Neutrophil (primary cell): Measurements from ENCODE around the gene ABCG1.

ENCODE experiments used
- H3K27ac ChIP-seq: fragments of 200-600 bp; sonication (generic); 2 replicates; pipeline ENCODE4 v1.5.1; 2016; ENCODE audit warnings: mild to moderate bottlenecking, moderate library complexity
- H3K27me3 ChIP-seq: fragments of 200-600 bp; sonication (generic); 2 replicates; pipeline ENCODE4 v1.6.0; 2016; ENCODE audit warnings: mild to moderate bottlenecking
- H3K36me3 ChIP-seq: fragments of 200-600 bp; sonication (generic); 2 replicates; pipeline ENCODE4 v1.5.1; 2017
- H3K4me1 ChIP-seq, 2 experiments: fragments of 200-600 bp in 1 of 2; sonication (generic) in 1 of 2; 1 replicate in 1 of 2; 2 replicates in 1 of 2; pipeline versions ENCODE4 v1.5.1 to v1.6.1; 2013 to 2016; ENCODE audit warnings: low read depth in 1 of 2, low read length in 1 of 2, mild to moderate bottlenecking in 1 of 2, moderate library complexity in 1 of 2; ENCODE audit not compliant: control insufficient read depth in 1 of 2, insufficient read depth in 1 of 2
- H3K4me3 ChIP-seq, 2 experiments: fragments of 200-600 bp in 1 of 2; sonication (generic) in 1 of 2; 1 replicate in 1 of 2; 2 replicates in 1 of 2; pipeline ENCODE4 v1.5.1; 2013 to 2016; ENCODE audit warnings: low read depth in 1 of 2, low read length in 1 of 2, mild to moderate bottlenecking in 1 of 2, moderate library complexity in 1 of 2
- H3K9me3 ChIP-seq: fragments of 200-600 bp; sonication (generic); 2 replicates; pipeline ENCODE4 v1.5.1; 2016
- TF ChIP-seq, protein P1 (sequence below): fragments of 200-600 bp; sonication (generic); IDR thresholded peaks from 2 replicates; pipeline ENCODE4 v1.5.1; 2016; ENCODE audit warnings: antibody characterized with exemption

The ABCG1 gene

DNA sequence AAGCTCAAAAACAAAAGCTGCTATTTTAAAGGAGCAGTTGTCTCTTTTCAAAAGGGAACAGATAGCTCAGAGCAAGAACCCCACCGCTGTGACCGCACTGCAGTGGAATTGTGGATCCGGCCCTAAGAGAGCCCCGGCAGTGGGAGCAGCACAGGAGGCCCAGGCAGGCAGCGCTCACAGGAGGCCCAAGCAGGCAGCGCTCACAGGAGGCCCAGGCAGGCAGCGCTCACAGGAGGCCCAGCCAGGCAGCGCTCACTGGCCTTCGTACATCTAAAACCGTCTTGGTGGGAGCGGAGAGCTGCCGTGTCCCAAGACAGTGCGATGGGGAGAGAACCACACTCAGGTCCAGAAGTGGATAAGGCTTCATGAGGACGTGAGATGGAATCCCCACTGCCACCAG, 92.2 kb downstream of the ABCG1 start:
- Histone ChIP-seq H3K27ac (peak overlapping the region; percentile 55), H3K36me3 (no peaks in the 10 kb centered on the region), H3K9me3 (no peaks in the 10 kb centered on the region), H3K4me1 (peaks cover 72 to 73% of the 10 kb centered on the region in 2 experiments), H3K4me3 (no peak overlapping the region), H3K27me3 (no peaks in the 10 kb centered on the region)
- TF ChIP-seq, protein P1, sequence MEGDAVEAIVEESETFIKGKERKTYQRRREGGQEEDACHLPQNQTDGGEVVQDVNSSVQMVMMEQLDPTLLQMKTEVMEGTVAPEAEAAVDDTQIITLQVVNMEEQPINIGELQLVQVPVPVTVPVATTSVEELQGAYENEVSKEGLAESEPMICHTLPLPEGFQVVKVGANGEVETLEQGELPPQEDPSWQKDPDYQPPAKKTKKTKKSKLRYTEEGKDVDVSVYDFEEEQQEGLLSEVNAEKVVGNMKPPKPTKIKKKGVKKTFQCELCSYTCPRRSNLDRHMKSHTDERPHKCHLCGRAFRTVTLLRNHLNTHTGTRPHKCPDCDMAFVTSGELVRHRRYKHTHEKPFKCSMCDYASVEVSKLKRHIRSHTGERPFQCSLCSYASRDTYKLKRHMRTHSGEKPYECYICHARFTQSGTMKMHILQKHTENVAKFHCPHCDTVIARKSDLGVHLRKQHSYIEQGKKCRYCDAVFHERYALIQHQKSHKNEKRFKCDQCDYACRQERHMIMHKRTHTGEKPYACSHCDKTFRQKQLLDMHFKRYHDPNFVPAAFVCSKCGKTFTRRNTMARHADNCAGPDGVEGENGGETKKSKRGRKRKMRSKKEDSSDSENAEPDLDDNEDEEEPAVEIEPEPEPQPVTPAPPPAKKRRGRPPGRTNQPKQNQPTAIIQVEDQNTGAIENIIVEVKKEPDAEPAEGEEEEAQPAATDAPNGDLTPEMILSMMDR: no peak

DNA sequence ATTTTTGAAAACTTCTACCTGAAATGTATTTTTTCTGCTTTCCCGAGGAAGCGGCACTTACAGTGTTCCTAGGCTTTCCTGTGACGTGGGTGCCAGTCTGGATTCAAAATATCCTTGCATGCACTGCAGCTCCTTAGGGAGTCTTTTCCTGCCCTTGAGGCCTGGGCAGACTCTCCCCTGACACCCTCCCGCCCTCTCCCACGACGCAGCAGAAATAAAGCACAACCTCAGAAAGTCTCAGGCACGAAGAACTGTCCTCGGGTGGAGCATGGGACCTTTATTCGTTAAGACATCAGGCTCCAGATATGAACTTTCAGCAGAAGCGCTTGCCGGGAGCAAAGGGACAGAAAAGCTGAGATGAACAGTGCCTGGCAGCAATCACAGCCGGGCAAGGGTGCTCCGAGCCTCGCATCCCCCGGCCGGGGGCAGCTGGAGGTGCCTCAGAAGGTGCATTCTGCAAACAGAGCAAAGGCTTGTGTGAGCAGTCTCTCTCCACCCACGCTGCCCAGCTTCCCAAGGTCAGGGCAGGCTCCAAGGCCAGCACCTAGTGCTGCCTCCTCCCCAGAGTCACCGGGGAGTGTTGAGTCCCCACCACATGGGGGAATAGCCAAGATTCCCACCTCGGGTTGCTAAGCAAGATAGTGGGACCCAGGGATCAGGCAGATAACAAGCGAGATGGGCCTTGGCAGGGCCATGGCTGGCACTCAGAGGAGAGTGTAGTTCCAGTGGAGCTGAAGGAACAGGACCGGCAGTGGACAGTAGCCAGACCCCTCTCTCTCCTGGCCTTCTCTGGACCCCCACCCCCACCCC, 93.1 kb downstream of the ABCG1 start:
- Histone ChIP-seq H3K27me3 (no peaks in the 10 kb centered on the region), H3K9me3 (no peaks in the 10 kb centered on the region), H3K27ac (peak overlapping the region; percentile 52), H3K36me3 (no peaks in the 10 kb centered on the region), H3K4me3 (no peak overlapping the region), H3K4me1 (peaks cover 80 to 82% of the 10 kb centered on the region in 2 experiments)
- TF ChIP-seq, protein P1: no peak

DNA sequence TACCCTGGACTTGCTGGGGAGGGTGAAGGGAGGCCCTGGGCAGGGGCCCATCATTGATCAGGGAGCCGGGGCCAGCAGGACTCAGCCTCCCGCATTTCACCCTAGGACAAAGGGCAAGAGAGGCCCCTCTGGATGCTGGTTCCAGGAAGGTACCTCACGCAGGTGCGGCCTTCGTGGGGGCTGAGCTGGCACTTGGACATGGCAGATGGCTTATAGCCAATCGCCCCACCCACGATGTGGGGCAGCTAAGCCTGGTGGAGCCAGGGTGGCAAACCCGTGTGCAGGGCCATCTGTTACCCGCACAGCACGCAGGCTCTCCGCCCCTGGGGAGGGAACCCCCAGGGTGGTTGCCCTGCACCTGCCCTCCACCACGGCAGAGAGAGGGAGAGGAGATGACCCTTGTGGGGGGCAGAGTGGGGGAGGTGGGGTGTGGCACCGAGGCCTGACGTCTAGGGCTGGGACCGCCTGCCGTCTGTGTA, 93.7 kb downstream of the ABCG1 start:
- TF ChIP-seq, protein P1: no peak
- Histone ChIP-seq H3K9me3 (no peaks in the 10 kb centered on the region), H3K27me3 (no peaks in the 10 kb centered on the region), H3K4me1 (peaks cover 87 to 88% of the 10 kb centered on the region in 2 experiments), H3K27ac (peak overlapping the region; percentile 52), H3K4me3 (no peak overlapping the region), H3K36me3 (no peaks in the 10 kb centered on the region)

DNA sequence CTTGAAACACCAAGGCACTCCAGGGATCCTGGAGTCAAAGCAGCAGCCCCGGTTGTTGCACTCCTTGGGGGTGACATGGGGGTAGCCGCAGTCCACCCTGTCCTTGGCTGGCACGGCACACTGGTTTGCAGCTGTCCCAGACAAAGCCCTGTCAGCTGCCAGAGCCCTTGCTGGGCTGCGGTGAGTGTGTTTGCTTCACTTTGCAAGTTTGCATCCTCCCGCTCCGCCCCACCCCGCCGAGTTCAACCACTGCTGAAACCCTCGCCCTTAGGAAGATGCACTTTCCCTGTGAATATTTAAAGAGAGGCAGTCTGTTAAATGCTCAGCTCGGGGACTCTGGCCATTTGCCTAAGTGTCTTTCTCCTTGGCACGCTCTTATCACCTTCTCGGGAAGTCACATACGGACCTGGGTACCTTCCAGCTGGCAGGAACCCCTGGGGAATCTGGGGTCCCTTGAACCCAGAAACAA, 94.6 kb downstream of the ABCG1 start:
- TF ChIP-seq, protein P1: no peak

DNA sequence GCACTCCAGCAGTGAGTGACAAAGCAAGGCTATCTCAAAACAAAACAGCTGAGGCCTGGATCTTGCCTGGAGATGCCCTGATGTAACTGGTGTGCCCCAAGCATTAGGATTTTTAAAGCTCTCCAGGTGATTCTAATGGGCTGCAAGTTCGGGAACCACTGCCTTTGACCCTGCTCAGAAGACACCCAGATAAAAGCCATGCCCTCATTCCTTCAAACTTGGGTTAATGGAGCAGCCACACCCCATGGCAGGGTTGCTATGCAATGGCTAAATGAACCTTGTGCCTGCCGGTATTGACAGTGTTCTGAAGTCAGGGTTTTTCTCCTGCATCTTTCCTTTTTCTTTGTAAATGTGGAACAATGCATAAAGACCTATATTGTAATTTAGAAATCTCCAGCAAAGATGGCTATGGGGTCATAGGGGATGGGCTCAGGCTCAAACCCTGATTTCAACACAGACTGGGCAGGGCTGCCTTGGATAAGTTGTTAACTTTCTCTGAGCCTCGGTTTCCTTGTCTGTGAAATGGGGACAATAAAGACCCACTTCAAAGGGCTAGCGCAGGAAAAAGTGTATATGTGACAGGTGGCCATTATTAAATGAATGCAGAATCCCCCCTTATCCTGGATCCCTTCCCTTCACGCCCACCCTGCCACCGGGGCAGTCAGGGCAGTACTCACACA, 95.8 kb downstream of the ABCG1 start:
- H3K4me3 ChIP-seq: no peak overlapping the region
- H3K27me3 ChIP-seq: no peaks in the 10 kb centered on the region
- TF ChIP-seq, protein P1: no peak
- no peak overlapping the region for H3K27ac ChIP-seq
- no peaks in the 10 kb centered on the region for H3K9me3 ChIP-seq
- no peaks in the 10 kb centered on the region for H3K36me3 ChIP-seq
- peaks cover 91 to 96% of the 10 kb centered on the region in 2 experiments for H3K4me1 ChIP-seq

More for the DNA sequence above, 94.6 kb downstream of the ABCG1 start:
- H3K27ac ChIP-seq: peak overlapping the region; percentile 52
- peaks cover 91 to 95% of the 10 kb centered on the region in 2 experiments for H3K4me1 ChIP-seq
- H3K27me3 ChIP-seq: no peaks in the 10 kb centered on the region
- no peaks in the 10 kb centered on the region for H3K36me3 ChIP-seq
- H3K4me3 ChIP-seq: no peak overlapping the region
- no peaks in the 10 kb centered on the region for H3K9me3 ChIP-seq
